Measurements from ENCODE around the gene ST6GAL2.

Gene ST6GAL2

GRCh38 chr2:106770986-106771385 lies 115.0 kb downstream of the ST6GAL2 start:
- H3K27me3 ChIP-seq (ENCODE audit: insufficient read depth, poor library complexity, severe bottlenecking) = no peaks in the 10 kb centered on the region
- H3K27ac ChIP-seq (replicated peaks) = no peak overlapping the region
- TF ChIP-seq POLR2AphosphoS5 (IDR thresholded peaks at IDR 0.05; ENCODE audit: low read depth) = no peak
- no peak for TF ChIP-seq GABPA (IDR thresholded peaks at IDR 0.05; ENCODE audit: low read depth)
- no peak for TF ChIP-seq CTCF (IDR thresholded peaks at IDR 0.05; ENCODE audit: insufficient read depth, low read length)
- no peak for TF ChIP-seq REST (IDR thresholded peaks at IDR 0.05; ENCODE audit: insufficient replicate concordance, low read depth)
- TF ChIP-seq SPI1 (IDR thresholded peaks at IDR 0.05; ENCODE audit: borderline replicate concordance, low read depth) = no peak
- no peak overlapping the region for H3K4me3 ChIP-seq (replicated peaks; ENCODE audit: insufficient read depth, low read length)
- DNase-seq (ENCODE audit: low read depth in 1 of 2, low spot score in 1 of 2) = no peak

GRCh38 chr2:106764614-106765013 lies 121.4 kb downstream of the ST6GAL2 start:
- Histone ChIP-seq H3K27me3 (ENCODE audit: insufficient read depth, poor library complexity, severe bottlenecking) (no peaks in the 10 kb centered on the region), H3K4me3 (replicated peaks; ENCODE audit: insufficient read depth, low read length) (no peak overlapping the region), H3K27ac (replicated peaks) (no peak overlapping the region)
- TF ChIP-seq GABPA (IDR thresholded peaks at IDR 0.05; ENCODE audit: low read depth) (no peak), SPI1 (IDR thresholded peaks at IDR 0.05; ENCODE audit: borderline replicate concordance, low read depth) (no peak), REST (IDR thresholded peaks at IDR 0.05; ENCODE audit: insufficient replicate concordance, low read depth) (no peak), CTCF (IDR thresholded peaks at IDR 0.05; ENCODE audit: insufficient read depth, low read length) (no peak), POLR2AphosphoS5 (IDR thresholded peaks at IDR 0.05; ENCODE audit: low read depth) (no peak)
- DNase-seq (ENCODE audit: low read depth in 1 of 2, low spot score in 1 of 2) = no peak

GRCh38 chr2:106759966-106760365 lies 126.0 kb downstream of the ST6GAL2 start:
- TF ChIP-seq SPI1 (IDR thresholded peaks at IDR 0.05; ENCODE audit: borderline replicate concordance, low read depth) = no peak
- TF ChIP-seq CTCF (IDR thresholded peaks at IDR 0.05; ENCODE audit: insufficient read depth, low read length) = no peak
- no peak for TF ChIP-seq REST (IDR thresholded peaks at IDR 0.05; ENCODE audit: insufficient replicate concordance, low read depth)
- TF ChIP-seq POLR2AphosphoS5 (IDR thresholded peaks at IDR 0.05; ENCODE audit: low read depth) = no peak
- Histone ChIP-seq H3K27ac (replicated peaks) (no peak overlapping the region), H3K27me3 (ENCODE audit: insufficient read depth, poor library complexity, severe bottlenecking) (no peaks in the 10 kb centered on the region), H3K4me3 (replicated peaks; ENCODE audit: insufficient read depth, low read length) (no peak overlapping the region)
- no peak for DNase-seq (ENCODE audit: low read depth in 1 of 2, low spot score in 1 of 2)
